Thyroid gland (tissue), 4 donors: ENCODE data around the gene GRM7. TPM values are rescaled to one million over a fixed set of nuclear protein-coding genes. Genes with fewer than 3 reads are reported as not detected.

Experiments
- DNase-seq, 2 donors: peaks; one replicate each; pipeline ENCODE4 v3.0.0-alpha.2; 2019
- H3K27ac ChIP-seq, 3 donors: fragments of 200-600 bp; sonication (generic); 1 replicate in 2 of 3; 2 replicates in 1 of 3; pipeline ENCODE4 v1.5.1; 2016 to 2019; ENCODE audit warnings: mild to moderate bottlenecking in 1 of 3, moderate library complexity in 1 of 3
- H3K27me3 ChIP-seq: fragments of 200-600 bp; sonication (generic); one replicate; pipeline ENCODE4 v1.5.1; 2019
- H3K36me3 ChIP-seq, 2 donors: fragments of 200-600 bp; sonication (generic); one replicate each; pipeline ENCODE4 v1.5.1; 2016 to 2019
- H3K4me1 ChIP-seq, 2 donors: fragments of 200-600 bp; sonication (generic); one replicate each; pipeline ENCODE4 v1.5.1; 2017 to 2019
- H3K4me3 ChIP-seq, 3 donors: fragments of 200-600 bp; sonication (generic); replicated peaks in 1 of 3; 1 replicate in 2 of 3; 2 replicates in 1 of 3; pipeline ENCODE4 v1.5.1; 2016; ENCODE audit warnings: mild to moderate bottlenecking in 1 of 3
- H3K9me3 ChIP-seq: fragments of 200-600 bp; sonication (generic); one replicate; pipeline ENCODE4 v1.5.1; 2017
- CTCF ChIP-seq, 6 experiments: fragments of 200-600 bp in 3 of 6; fragments of 450-650 bp in 3 of 6; sonication (generic) in 3 of 6; IDR thresholded peaks; one replicate each; pipeline ENCODE4 v1.5.1; 2016 to 2019; ENCODE audit warnings: antibody characterized with exemption in 6 of 6, mild to moderate bottlenecking in 2 of 6, inconsistent platforms in 1 of 6, moderate library complexity in 1 of 6
- POLR2A ChIP-seq, 2 donors: fragments of 450-650 bp; IDR thresholded peaks; one replicate each; pipeline ENCODE4 v1.6.1; 2017; ENCODE audit warnings: antibody characterized with exemption in 2 of 2, mild to moderate bottlenecking in 2 of 2, moderate library complexity in 1 of 2
- WGBS, 2 donors: methylation state at CpG; one replicate each; pipeline ENCODE4 v1.1.5; 2017; 5-methylcytosine and 5-hydroxymethylcytosine counted together
- intact Hi-C: fragments of 100-400 bp; cut with DNase I; formaldehyde crosslinking; loops from one replicate; pipeline ENCODE4 v1.15.1; 2023
- total RNA-seq, 4 donors: library from RNA; depleted of rRNA; stranded (reverse); fragments of >200 nt; gene quantifications; one replicate each; pipeline ENCODE4 v1.2.3, GENCODE V29; 2016

Gene GRM7
- total RNA-seq, 4 donors from 2014 or later, result 0.11 to 0.81 (median 0.60) TPM

GRCh38 chr3:7328339-7328738 is 467.4 kb downstream of the GRM7 start:
- 76 to 90% methylated on average over 1 of the region's 1 CpG for WGBS, 2 donors
- Histone ChIP-seq H3K4me1 (no peaks in the 10 kb centered on the region), H3K36me3 (no peaks in the 10 kb centered on the region), H3K4me3 (no peak overlapping the region), H3K27me3 (no peaks in the 10 kb centered on the region), H3K27ac (no peak overlapping the region), H3K9me3 (no peaks in the 10 kb centered on the region)
- TF ChIP-seq POLR2A (IDR thresholded peaks at IDR 0.05) (no peak), CTCF (IDR thresholded peaks at IDR 0.05) (no peak)
- no peak for DNase-seq
- intact Hi-C loops, result no loop called here

GRCh38 chr3:7332696-7333095 is 471.8 kb downstream of the GRM7 start:
- no peaks in the 10 kb centered on the region for H3K9me3 ChIP-seq
- intact Hi-C loops, result no loop called here
- H3K36me3 ChIP-seq, result no peaks in the 10 kb centered on the region
- no peak for DNase-seq
- no peaks in the 10 kb centered on the region for H3K27me3 ChIP-seq
- H3K4me3 ChIP-seq, result no peak overlapping the region
- H3K4me1 ChIP-seq, result no peaks in the 10 kb centered on the region
- no peak for TF ChIP-seq CTCF (IDR thresholded peaks at IDR 0.05)
- no peak for TF ChIP-seq POLR2A (IDR thresholded peaks at IDR 0.05)
- H3K27ac ChIP-seq, result no peak overlapping the region
- WGBS, 2 donors, result 72 to 74% methylated on average over 2 of the region's 2 CpGs

- DNase-seq, result peak in 1 of 2 donors; percentile 4
- no peak overlapping the region for H3K4me3 ChIP-seq
- 53 to 56% methylated on average over 4 of the region's 4 CpGs for WGBS, 2 donors
- no peaks in the 10 kb centered on the region for H3K9me3 ChIP-seq
- no peak for TF ChIP-seq POLR2A (IDR thresholded peaks at IDR 0.05)
- no peak for TF ChIP-seq CTCF (IDR thresholded peaks at IDR 0.05)
- H3K27me3 ChIP-seq, result no peaks in the 10 kb centered on the region
- H3K4me1 ChIP-seq, result no peaks in the 10 kb centered on the region
- intact Hi-C loops, result no loop called here
- no peak overlapping the region for H3K27ac ChIP-seq
- H3K36me3 ChIP-seq, result no peaks in the 10 kb centered on the region
These were observed 472.2 kb downstream of the GRM7 start for GRCh38 chr3:7333125-7333524.

GRCh38 chr3:7340795-7341194 is 479.9 kb downstream of the GRM7 start:
- H3K9me3 ChIP-seq, result no peaks in the 10 kb centered on the region

GRCh38 chr3:7346364-7346763 is 485.4 kb downstream of the GRM7 start:
- Histone ChIP-seq H3K4me3 (no peak overlapping the region), H3K4me1 (peaks cover 0 to 2% of the 10 kb centered on the region in 2 donors), H3K9me3 (no peaks in the 10 kb centered on the region), H3K36me3 (no peaks in the 10 kb centered on the region), H3K27me3 (no peaks in the 10 kb centered on the region), H3K27ac (no peak overlapping the region)
- DNase-seq, result no peak
- TF ChIP-seq POLR2A (IDR thresholded peaks at IDR 0.05) (no peak), CTCF (IDR thresholded peaks at IDR 0.05) (no peak)
- WGBS, 2 donors, result 85 to 91% methylated on average over 2 of the region's 2 CpGs
- intact Hi-C loops, result no loop called here

More at GRCh38 chr3:7340795-7341194, 479.9 kb downstream of the GRM7 start:
- no peak for DNase-seq
- intact Hi-C loops, result no loop called here
- no peak overlapping the region for H3K4me3 ChIP-seq
- H3K27me3 ChIP-seq, result no peaks in the 10 kb centered on the region
- H3K27ac ChIP-seq, result no peak overlapping the region
- WGBS, 2 donors, result 58 to 76% methylated on average over 2 of the region's 2 CpGs
- H3K4me1 ChIP-seq, result peaks cover 6 to 21% of the 10 kb centered on the region in 2 donors
- H3K36me3 ChIP-seq, result no peaks in the 10 kb centered on the region
- TF ChIP-seq POLR2A (IDR thresholded peaks at IDR 0.05), result no peak
- no peak for TF ChIP-seq CTCF (IDR thresholded peaks at IDR 0.05)
